KOPT-K1 (cell line): Measurements from ENCODE around the gene ALOX5.
"Not testable (repeated sequence)": the region's sequence is repeated elsewhere in the genome, so short reads cannot be mapped to it uniquely, and the experiment has no call there.

Experiments used
- H3K27ac ChIP-seq: fragments of 200-600 bp; sonication (generic); 2 replicates; pipeline ENCODE4 v1.5.1; 2016; ENCODE audit warnings: antibody characterized with exemption, mild to moderate bottlenecking, low read depth, low read length; ENCODE audit not compliant: poor library complexity, severe bottlenecking
- H3K36me3 ChIP-seq: fragments of 200-600 bp; sonication (generic); 2 replicates; pipeline ENCODE4 v1.5.1; 2017; ENCODE audit warnings: antibody characterized with exemption, mild to moderate bottlenecking, low read length, moderate library complexity; ENCODE audit not compliant: insufficient read depth
- H3K9me3 ChIP-seq: fragments of 200-600 bp; sonication (generic); 2 replicates; pipeline ENCODE4 v1.5.1; 2017; ENCODE audit warnings: antibody characterized with exemption, low read length, mild to moderate bottlenecking; ENCODE audit not compliant: insufficient read depth, poor library complexity, severe bottlenecking

ALOX5 gene

GRCh38 chr10:45373576-45374349 is at the start of gene ALOX5:
TSS of gene ALOX5 (plus strand) at chr10:45374216. CDS start at chr10:45374280, 64 bp downstream.
- H3K9me3 ChIP-seq: no peaks in the 10 kb centered on the region
- no peaks in the 10 kb centered on the region for H3K36me3 ChIP-seq
- no peak within 1 kb of the TSS for H3K27ac ChIP-seq

GRCh38 chr10:45325116-45325515 is 48.9 kb upstream of the ALOX5 start:
- H3K9me3 ChIP-seq: no peaks in the 10 kb centered on the region
- H3K27ac ChIP-seq: no peak overlapping the region
- no peaks in the 10 kb centered on the region for H3K36me3 ChIP-seq

GRCh38 chr10:45326864-45327263 is 47.2 kb upstream of the ALOX5 start:
- H3K27ac ChIP-seq, H3K36me3 ChIP-seq, H3K9me3 ChIP-seq: not testable (repeated sequence)

DNA sequence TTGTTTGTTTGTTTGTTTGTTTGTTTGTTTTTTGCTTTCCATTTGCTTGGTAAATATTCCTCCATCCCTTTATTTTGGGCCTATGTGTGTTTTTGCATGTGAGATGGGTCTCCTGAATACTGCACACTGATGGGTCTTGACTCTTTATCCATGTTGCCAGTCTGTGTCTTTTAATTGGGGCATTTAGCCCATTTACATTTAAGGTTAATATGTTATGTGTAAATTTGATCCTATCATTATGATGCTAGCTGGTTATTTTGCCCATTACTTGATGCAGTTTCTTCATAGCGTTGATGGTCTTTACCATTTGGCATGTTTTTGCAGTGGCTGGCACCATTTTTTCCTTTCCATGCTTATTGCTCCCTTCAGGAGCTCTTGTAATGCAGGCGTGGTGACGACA is 42.2 kb upstream of the ALOX5 start:
- H3K9me3 ChIP-seq, H3K36me3 ChIP-seq, H3K27ac ChIP-seq: not testable (repeated sequence)

DNA sequence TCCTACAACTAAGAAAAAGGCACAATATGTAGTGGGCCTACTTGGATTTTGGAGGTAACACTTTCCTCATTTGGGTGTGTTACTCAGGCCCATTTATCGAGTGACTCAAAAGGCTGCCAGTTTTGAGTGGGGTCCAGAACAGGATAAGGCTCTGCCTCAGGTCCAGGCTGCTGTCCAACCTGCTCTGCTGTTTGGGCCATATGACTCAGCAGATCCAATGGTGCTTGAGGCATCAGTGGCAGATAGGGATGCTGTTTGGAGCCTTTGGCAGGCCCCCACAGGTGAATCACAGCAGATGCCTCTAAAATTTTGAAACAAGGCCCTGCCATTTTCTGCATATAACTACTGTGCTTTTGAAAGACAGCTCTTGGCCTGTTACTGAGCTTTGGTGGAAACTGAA is 34.1 kb upstream of the ALOX5 start:
- H3K36me3 ChIP-seq: no peaks in the 10 kb centered on the region
- no peak overlapping the region for H3K27ac ChIP-seq
- H3K9me3 ChIP-seq: no peaks in the 10 kb centered on the region

DNA sequence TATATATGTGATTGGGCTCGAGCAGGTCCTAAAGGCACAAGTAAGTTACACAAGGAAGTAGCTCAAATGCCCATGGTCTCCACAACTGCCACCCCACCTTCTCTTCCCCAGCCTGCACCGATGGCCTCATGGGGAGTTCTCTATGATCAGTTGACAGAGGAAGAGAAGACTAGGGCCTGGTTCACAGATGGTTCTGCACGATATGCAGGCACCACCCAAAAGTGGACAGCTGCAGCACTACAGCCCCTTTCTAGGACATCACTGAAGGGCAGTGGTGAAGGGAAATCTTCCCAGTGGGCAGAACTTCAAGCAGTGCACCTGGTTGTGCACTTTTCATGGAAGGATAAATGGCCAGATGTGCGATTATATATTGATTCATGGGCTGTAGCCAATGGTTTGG is 33.6 kb upstream of the ALOX5 start:
- not testable (repeated sequence) for H3K36me3 ChIP-seq

DNA sequence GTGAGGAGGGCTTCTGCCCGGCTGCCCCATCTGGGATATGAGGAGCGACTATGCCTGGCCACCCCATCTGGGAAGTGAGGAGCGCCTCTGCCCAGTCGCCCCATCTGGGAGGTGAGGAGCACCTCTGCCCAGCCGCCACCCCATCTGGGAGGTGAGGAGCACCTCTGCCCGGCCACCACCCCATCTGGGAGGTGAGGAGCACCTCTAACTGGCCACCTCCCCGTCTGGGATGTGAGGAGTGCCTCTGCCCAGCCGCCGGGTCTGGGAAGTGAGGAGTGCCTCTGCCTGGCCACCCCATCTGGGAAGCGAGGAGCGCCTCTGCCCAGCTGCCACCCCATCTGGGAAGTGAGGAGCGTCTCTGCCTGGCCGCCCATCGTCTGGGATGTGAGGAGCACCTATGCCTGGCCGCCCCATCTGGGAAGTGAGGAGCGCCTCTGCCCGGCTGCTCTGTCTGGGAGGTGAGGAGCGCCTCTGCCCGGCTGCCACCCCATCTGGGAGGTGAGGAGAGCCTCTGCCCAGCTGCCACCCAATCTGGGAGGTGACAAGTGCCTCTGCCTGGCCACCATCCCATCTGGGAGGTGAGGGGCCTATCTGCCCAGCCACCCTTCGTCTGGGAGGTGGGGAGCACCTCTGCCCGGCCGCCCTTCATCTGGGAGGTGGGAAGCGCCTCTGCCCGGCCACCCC is 27.2 kb upstream of the ALOX5 start:
- H3K9me3 ChIP-seq: peaks cover 28% of the 10 kb centered on the region
- not testable (repeated sequence) for H3K36me3 ChIP-seq, H3K27ac ChIP-seq

More for the DNA sequence above, 33.6 kb upstream of the ALOX5 start:
- H3K9me3 ChIP-seq, H3K27ac ChIP-seq: not testable (repeated sequence)

GRCh38 chr10:45347464-45347863 is 26.6 kb upstream of the ALOX5 start:
- not testable (repeated sequence) for H3K27ac ChIP-seq, H3K36me3 ChIP-seq
- peaks cover 28% of the 10 kb centered on the region for H3K9me3 ChIP-seq

DNA sequence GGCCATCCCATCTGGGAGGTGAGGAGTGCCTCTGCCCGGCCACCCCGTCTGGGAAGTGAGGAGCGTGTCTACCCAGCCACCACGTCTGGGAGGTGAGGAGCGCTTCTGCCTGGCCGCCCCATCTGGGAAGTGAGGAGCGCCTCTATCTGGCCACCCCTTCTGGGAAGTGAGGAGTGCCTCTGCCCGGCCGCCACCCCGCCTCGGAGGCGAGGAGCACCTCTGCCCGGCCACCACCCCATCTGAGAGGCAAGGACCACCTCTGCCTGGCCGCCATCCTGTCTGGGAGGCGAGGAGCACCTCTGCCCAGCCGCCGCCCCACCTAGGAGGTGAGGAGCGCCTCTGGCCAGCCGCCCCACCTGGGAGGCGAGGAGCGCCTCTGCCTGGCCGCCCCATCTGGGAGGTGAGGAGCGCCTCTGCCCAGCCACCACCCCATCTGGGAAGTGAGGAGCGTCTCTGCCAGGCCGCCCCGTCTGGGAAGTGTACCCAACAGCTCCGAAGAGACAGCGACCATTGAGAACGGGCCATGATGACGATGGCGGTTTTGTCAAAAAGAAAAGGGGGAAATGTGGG is 25.7 kb upstream of the ALOX5 start:
- not testable (repeated sequence) for H3K27ac ChIP-seq, H3K36me3 ChIP-seq
- peaks cover 28% of the 10 kb centered on the region for H3K9me3 ChIP-seq

DNA sequence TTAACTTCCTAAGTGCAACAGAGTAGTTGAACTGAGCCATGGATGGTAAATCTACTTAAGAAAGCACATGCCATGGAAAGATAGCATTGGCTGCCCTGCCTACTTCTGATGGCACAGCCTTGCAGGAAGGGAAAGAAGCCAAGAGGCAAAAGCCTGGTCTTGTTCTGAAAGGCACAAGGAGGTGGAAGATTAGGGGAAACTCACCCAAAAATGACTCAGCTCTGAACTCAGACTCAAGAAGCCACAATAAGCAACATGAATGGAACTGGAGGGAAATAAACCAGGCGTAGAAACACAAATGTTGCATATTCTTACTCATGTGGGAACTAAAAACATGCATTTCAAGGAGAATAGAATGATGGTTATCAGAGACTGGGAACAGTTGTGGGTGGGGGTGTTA is 20.8 kb upstream of the ALOX5 start:
- no peak overlapping the region for H3K27ac ChIP-seq

GRCh38 chr10:45354261-45354660 is 19.8 kb upstream of the ALOX5 start:
- Histone ChIP-seq H3K27ac (no peak overlapping the region), H3K9me3 (no peaks in the 10 kb centered on the region), H3K36me3 (no peaks in the 10 kb centered on the region)

More for the DNA sequence above, 20.8 kb upstream of the ALOX5 start:
- Histone ChIP-seq H3K9me3 (peaks cover 5% of the 10 kb centered on the region), H3K36me3 (no peaks in the 10 kb centered on the region)

DNA sequence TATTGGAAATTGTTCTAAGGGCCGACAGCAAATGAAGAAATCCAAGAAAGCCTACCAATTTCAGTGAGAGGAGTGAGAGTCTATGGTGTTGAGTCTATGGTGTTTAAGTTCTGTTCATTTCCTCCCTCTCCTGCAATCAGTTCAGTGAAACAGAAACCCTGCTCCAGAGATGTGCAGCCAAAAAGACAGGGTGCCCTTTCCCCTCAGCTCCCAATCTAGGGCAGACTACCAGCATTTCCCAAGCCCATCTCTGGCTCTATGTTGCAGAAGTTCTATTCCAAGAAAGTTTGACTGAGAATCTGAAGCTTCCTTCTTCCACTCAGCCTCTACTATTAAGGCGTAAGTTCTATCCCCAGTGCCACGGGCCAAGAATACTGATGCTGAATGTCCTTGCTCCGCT is 18.5 kb upstream of the ALOX5 start:
- H3K36me3 ChIP-seq: no peaks in the 10 kb centered on the region
- H3K9me3 ChIP-seq: no peaks in the 10 kb centered on the region
- no peak overlapping the region for H3K27ac ChIP-seq

GRCh38 chr10:45358961-45359360 is 15.1 kb upstream of the ALOX5 start:
- not testable (repeated sequence) for H3K27ac ChIP-seq, H3K36me3 ChIP-seq, H3K9me3 ChIP-seq

DNA sequence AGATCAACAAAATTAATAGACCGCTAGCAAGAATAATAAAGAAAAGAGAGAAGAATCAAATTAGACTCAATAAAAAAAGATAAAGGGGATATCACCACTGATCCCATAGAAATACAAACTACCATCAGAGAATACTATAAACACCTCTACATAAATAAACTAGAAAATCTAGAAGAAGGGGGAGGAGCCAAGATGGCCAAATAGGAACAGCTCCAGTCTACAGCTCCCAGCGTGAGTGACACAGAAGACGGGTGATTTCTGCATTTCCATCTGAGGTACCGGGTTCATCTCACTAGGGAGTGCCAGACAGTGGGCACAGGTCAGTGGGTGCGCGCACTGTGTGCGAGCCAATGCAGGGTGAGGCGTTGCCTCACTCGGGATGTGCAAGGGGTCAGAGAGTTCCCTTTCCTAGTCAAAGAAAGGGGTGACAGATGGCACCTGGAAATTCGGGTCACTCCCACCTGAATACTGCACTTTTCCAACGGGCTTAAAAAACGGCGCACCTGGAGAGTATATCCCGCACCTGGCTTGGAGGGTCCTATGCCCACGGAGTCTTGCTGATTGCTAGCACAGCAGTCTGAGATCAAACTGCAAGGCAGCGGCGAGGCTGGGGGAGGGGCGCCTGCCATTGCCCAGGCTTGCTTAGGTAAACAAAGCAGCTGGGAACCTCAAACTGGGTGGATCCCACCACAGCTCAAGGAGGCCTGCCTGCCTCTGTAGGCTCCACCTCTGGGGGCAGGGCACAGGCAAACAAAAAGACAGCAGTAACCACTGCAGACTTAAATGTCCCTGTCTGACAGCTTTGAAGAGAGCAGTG is 11.8 kb upstream of the ALOX5 start:
- not testable (repeated sequence) for H3K36me3 ChIP-seq, H3K9me3 ChIP-seq, H3K27ac ChIP-seq

GRCh38 chr10:45367643-45368042 is 6.4 kb upstream of the ALOX5 start:
- not testable (repeated sequence) for H3K36me3 ChIP-seq, H3K9me3 ChIP-seq, H3K27ac ChIP-seq
